ENCODE results near the gene LASP1. TPM values are rescaled to one million over a fixed set of nuclear protein-coding genes. Genes with fewer than 3 reads are reported as not detected.

The LASP1 gene
- 82.0 and 84.4 TPM in 2 replicates for total RNA-seq (2014; rRNA removed; shearing (Covaris generic))

GRCh38 chr17:38869526-38870258 is at the start of gene LASP1:
Gene LASP1 (plus strand): TSS chr17:38870058. CDS start chr17:38870190, 132 bp downstream.

GRCh38 chr17:38824899-38825761 is 44.7 kb upstream of the LASP1 start, which contains the start of gene CWC25:
Gene CWC25 (minus strand): TSS chr17:38825321. CDS start chr17:38825183, 138 bp downstream.

GRCh38 chr17:38853292-38854219 is 16.3 kb upstream of the LASP1 start, which contains the start of gene RPL23:
Gene RPL23 (minus strand): TSS chr17:38853721. CDS start chr17:38853710, 11 bp downstream.

GRCh38 chr17:38925263-38925995 is 55.6 kb downstream of the LASP1 start, which contains the start of gene LASP1NB:
Gene LASP1NB (plus strand): TSS chr17:38925614.

GRCh38 chr17:38967290-38967738 is 97.5 kb downstream of the LASP1 start, which contains the start of gene FBXO47:
Gene FBXO47 (minus strand): TSS chr17:38967403. CDS start chr17:38963025, 4,378 bp downstream.

Small RNA genes lying within 50 kb of the gene (small RNA-seq; reads per million reads assigned to genes)
- gene MIR4727 (not detected), gene MIR6779 (not detected), gene SNORA21 (not detected), gene SNORA21B (not detected)

Other genes starting within 250 kb of the LASP1 start
- 8.9 and 11.2 TPM in 2 replicates for gene EPOP, start 195.1 kb upstream of the LASP1 start, total RNA-seq (2014; rRNA removed; shearing (Covaris generic))
- gene MLLT6, start 164.8 kb upstream of the LASP1 start, total RNA-seq (2014; rRNA removed; shearing (Covaris generic)): 46.3 and 60.3 TPM in 2 replicates
- gene CISD3, start 139.7 kb upstream of the LASP1 start, total RNA-seq (2014; rRNA removed; shearing (Covaris generic)): 16.7 and 30.3 TPM in 2 replicates
- 10.5 and 14.5 TPM in 2 replicates for gene PCGF2, start 121.7 kb upstream of the LASP1 start, total RNA-seq (2014; rRNA removed; shearing (Covaris generic))
- gene PSMB3, start 117.3 kb upstream of the LASP1 start, total RNA-seq (2014; rRNA removed; shearing (Covaris generic)): 353 and 359 TPM in 2 replicates
- 27.5 and 31.3 TPM in 2 replicates for gene PIP4K2B, start 70.5 kb upstream of the LASP1 start, total RNA-seq (2014; rRNA removed; shearing (Covaris generic))
- gene CWC25, start 44.7 kb upstream of the LASP1 start, total RNA-seq (2014; rRNA removed; shearing (Covaris generic)): 26.7 and 30.2 TPM in 2 replicates
- gene RPL23, start 16.3 kb upstream of the LASP1 start, total RNA-seq (2014; rRNA removed; shearing (Covaris generic)): 2,982 and 3,162 TPM in 2 replicates
- gene FBXO47, start 97.3 kb downstream of the LASP1 start, total RNA-seq (2014; rRNA removed; shearing (Covaris generic)): not detected in 2 replicates